CD8-positive, alpha-beta memory T cell (primary cell): Measurements from ENCODE around the gene R3HDM1. TPM values are rescaled to one million over a fixed set of nuclear protein-coding genes. Genes with fewer than 3 reads are reported as not detected.

ENCODE experiments used
- CTCF ChIA-PET: fragments of 350-600 bp; sonication (Branson Sonifier 250); formaldehyde crosslinking; loops from one replicate; lab custom pipeline; 2021; ENCODE audit warnings: antibody characterized with exemption; lab: Charles Lee
- POLR2A ChIA-PET: fragments of 350-600 bp; sonication (Branson Sonifier 250); formaldehyde crosslinking; loops from one replicate; lab custom pipeline; 2021; ENCODE audit warnings: antibody characterized with exemption; lab: Charles Lee
- DNase-seq, 5 donors: peaks; one replicate each; pipeline versions ENCODE4 v3.0.0 to v3.0.0-alpha.2; 2020 to 2022; ENCODE audit warnings: mixed read lengths in 1 of 5
- H3K27ac ChIP-seq: one replicate; pipeline ENCODE4 v1.7.0; 2013; ENCODE audit warnings: low read depth, mild to moderate bottlenecking, low read length, moderate library complexity
- H3K27me3 ChIP-seq: 2 replicates; pipeline ENCODE4 v1.7.0; 2013; ENCODE audit warnings: low read length, mild to moderate bottlenecking; ENCODE audit not compliant: insufficient read depth, poor library complexity, severe bottlenecking
- H3K36me3 ChIP-seq: 2 replicates; pipeline ENCODE4 v1.7.0; 2013; ENCODE audit warnings: mild to moderate bottlenecking, low read length, moderate library complexity; ENCODE audit not compliant: insufficient read depth
- H3K4me1 ChIP-seq: 2 replicates; pipeline ENCODE4 v1.7.0; 2013; ENCODE audit warnings: mild to moderate bottlenecking, low read length, moderate library complexity; ENCODE audit not compliant: insufficient read depth
- H3K4me3 ChIP-seq: 2 replicates; pipeline ENCODE4 v1.7.0; 2013; ENCODE audit warnings: mild to moderate bottlenecking, low read length
- H3K9me3 ChIP-seq: 2 replicates; pipeline ENCODE4 v1.7.0; 2013; ENCODE audit warnings: mild to moderate bottlenecking, low read length
- H3K27ac Mint-ChIP-seq, 8 donors: one replicate each; pipeline ENCODE4 v1.8.0; 2020 to 2021; ENCODE audit warnings: mixed read lengths in 8 of 8, mild to moderate bottlenecking in 6 of 8, inconsistent platforms in 3 of 8, moderate library complexity in 3 of 8
- H3K27me3 Mint-ChIP-seq, 2 donors: one replicate each; pipeline ENCODE4 v1.8.0; 2020 to 2021; ENCODE audit warnings: mixed read lengths in 2 of 2, mild to moderate bottlenecking in 1 of 2, moderate library complexity in 1 of 2
- H3K36me3 Mint-ChIP-seq, 3 donors: one replicate each; pipeline ENCODE4 v1.8.0; 2020 to 2021; ENCODE audit warnings: mixed read lengths in 3 of 3, inconsistent platforms in 1 of 3, mild to moderate bottlenecking in 1 of 3
- H3K4me1 Mint-ChIP-seq, 3 donors: one replicate each; pipeline ENCODE4 v1.8.0; 2020 to 2021; ENCODE audit warnings: mixed read lengths in 3 of 3, inconsistent platforms in 1 of 3, mild to moderate bottlenecking in 1 of 3
- H3K4me3 Mint-ChIP-seq, 7 donors: one replicate each; pipeline ENCODE4 v1.8.0; 2020 to 2021; ENCODE audit warnings: mixed read lengths in 7 of 7, mild to moderate bottlenecking in 6 of 7, moderate library complexity in 4 of 7, inconsistent platforms in 2 of 7
- H3K9me3 Mint-ChIP-seq, 5 donors: one replicate each; pipeline ENCODE4 v1.8.0; 2020 to 2022; ENCODE audit warnings: mixed read lengths in 5 of 5, mild to moderate bottlenecking in 3 of 5, moderate library complexity in 2 of 5, inconsistent platforms in 1 of 5
- polyA plus RNA-seq: library from polyadenylated mRNA; unstranded; fragments of 300-500 nt; fragmentation: Illumina TruSeq; gene quantifications from one replicate; pipeline ENCODE4 v1.2.3, GENCODE V29; 2021
- total RNA-seq, 2 experiments: library from RNA; stranded (reverse); gene quantifications; one replicate each; pipeline ENCODE4 v1.2.3, GENCODE V29; 2021

Gene R3HDM1
- total and polyA plus RNA-seq, 3 experiments from 2014 or later = 21.1 to 52.6 (median 49.7) TPM

DNA sequence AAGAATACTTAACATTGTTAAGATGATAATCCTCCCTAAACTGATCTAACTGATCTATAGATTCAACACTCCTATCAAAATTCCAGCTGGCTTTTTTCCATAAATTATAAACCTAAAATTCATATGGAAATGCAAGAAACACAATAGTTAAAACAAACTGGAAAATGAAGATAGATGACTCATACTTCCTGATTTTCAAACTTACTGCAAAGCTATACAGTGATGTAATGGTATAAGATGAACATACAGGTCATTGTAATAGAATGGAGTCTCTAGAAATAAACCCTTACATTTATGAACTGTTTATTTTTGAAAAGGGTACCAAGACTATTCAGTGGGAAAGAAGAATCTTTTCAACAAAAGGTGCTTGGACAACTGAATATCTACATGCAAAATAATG is 242.6 kb downstream of the R3HDM1 start:
- H3K36me3 ChIP-seq = peaks cover 68% of the 10 kb centered on the region
- H3K27ac ChIP-seq = no peak overlapping the region
- H3K4me1 Mint-ChIP-seq = peaks cover 0 to 5% (median 0%) of the 10 kb centered on the region in 3 donors
- no peak for DNase-seq
- no peak overlapping the region for H3K4me3 ChIP-seq
- CTCF ChIA-PET = no interaction called here
- H3K4me3 Mint-ChIP-seq = no peak overlapping the region
- H3K9me3 Mint-ChIP-seq = no peaks in the 10 kb centered on the region
- no peak overlapping the region for H3K27ac Mint-ChIP-seq
- peaks cover 18 to 91% (median 24%) of the 10 kb centered on the region in 3 donors for H3K36me3 Mint-ChIP-seq
- no peaks in the 10 kb centered on the region for H3K4me1 ChIP-seq
- H3K27me3 ChIP-seq = no peaks in the 10 kb centered on the region
- no peaks in the 10 kb centered on the region for H3K9me3 ChIP-seq
- POLR2A ChIA-PET = no interaction called here
- H3K27me3 Mint-ChIP-seq = no peaks in the 10 kb centered on the region

Other genes starting within 250 kb of the R3HDM1 start
- gene ZRANB3, start 266 bp upstream of the R3HDM1 start, total RNA-seq = 10 to 100 TPM in 1 of 2 experiments, 1 to 10 TPM in 1; 9.1 to 10.3 TPM
- 2.5 TPM for gene ZRANB3, start 266 bp upstream of the R3HDM1 start, polyA plus RNA-seq
- gene UBXN4, start 210.4 kb downstream of the R3HDM1 start, total RNA-seq = 10 to 100 TPM; 85.5 to 96.9 TPM
- gene UBXN4, start 210.4 kb downstream of the R3HDM1 start, polyA plus RNA-seq = 106 TPM